Measurements from ENCODE around the gene OR10A2.
"Not testable (repeated sequence)": the region's sequence is repeated elsewhere in the genome, so short reads cannot be mapped to it uniquely, and the experiment has no call there.

Gene OR10A2

DNA sequence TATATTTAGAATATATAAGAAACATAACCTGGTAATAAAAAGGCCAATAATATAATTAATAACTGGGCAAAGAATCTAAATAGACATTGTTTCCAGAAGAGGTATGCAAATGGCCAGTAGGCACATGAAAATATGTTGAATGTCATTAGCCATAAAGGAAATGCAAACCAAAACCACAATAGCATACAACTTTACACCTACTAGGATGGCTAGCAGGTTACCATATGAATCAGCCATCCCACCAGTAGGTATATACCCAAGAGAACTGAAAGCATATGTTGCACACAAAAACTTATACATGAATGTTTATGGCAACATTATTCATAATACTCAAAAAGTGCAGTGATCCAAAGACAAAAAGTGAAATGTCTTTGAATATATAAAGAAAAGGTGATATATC lies 32.2 kb downstream of the OR10A2 start:
- Mint-ChIP-seq H3K36me3 (ENCODE audit: insufficient read depth) (no peaks in the 10 kb centered on the region), H3K27me3 (peaks cover 14 to 41% of the 10 kb centered on the region in 2 donors), H3K9me3 (no peaks in the 10 kb centered on the region), H3K4me3 (no peak overlapping the region), H3K27ac (no peak overlapping the region), H3K4me1 (ENCODE audit: low read depth in 2 of 2) (no peaks in the 10 kb centered on the region)
- no peak for DNase-seq
- no peak for ATAC-seq (replicated peaks)

DNA sequence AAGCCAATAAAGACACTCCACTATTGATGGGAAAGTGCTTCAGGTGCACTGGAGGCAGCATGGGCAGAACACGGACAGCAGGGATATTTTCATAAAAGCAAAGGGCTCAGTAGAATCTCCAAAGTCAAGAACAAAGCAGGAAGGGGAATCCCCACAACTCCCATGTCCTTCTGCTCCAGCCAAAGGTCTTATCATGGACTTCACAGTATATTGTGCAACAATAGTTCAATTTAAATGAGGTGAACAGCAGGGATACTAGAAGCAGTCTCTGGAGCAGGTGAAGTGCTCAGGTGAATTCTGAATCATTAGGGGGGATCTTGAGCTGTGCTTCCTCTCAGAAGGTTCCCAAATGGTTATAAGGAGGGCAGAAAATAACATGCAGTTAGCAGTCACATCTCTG lies 36.1 kb downstream of the OR10A2 start:
- DNase-seq (no peak), ATAC-seq (replicated peaks) (no peak)
- Mint-ChIP-seq H3K4me3 (no peak overlapping the region), H3K27ac (no peak overlapping the region), H3K36me3 (ENCODE audit: insufficient read depth) (no peaks in the 10 kb centered on the region), H3K27me3 (peaks cover 19 to 22% of the 10 kb centered on the region in 2 donors), H3K9me3 (no peaks in the 10 kb centered on the region), H3K4me1 (ENCODE audit: low read depth in 2 of 2) (no peaks in the 10 kb centered on the region)

DNA sequence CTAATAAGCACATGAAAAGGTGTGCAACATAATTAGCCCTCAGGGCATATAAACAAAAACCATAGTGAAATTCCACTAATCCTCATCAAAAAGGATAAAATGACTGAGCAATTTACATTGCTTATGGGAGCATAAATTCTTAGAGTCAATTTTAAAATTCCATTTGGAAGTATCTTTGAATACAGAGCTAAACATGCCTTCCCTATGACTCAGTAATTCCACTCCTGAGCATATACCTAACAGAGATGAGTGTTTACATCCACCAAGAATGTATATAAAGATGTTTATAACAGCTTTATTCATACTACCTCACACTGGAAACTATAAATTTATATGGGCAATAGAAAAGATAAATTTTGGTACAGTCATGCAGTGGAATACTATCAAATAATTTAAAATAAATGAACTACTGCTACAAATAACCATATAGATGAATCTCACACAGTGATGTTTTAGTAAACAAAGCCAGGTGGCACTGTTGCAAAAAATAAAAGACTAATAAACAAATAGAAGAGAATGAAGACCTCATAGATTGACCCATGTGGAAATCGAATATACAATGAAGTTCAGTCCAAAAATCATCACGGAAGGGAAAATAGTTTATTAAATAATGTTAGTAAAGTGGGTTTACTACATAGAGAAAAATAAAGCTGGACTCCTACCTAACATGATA lies 37.6 kb downstream of the OR10A2 start:
- no peaks in the 10 kb centered on the region for H3K4me1 Mint-ChIP-seq (ENCODE audit: low read depth in 2 of 2)
- peaks cover 19 to 22% of the 10 kb centered on the region in 2 donors for H3K27me3 Mint-ChIP-seq
- no peaks in the 10 kb centered on the region for H3K36me3 Mint-ChIP-seq (ENCODE audit: insufficient read depth)
- H3K4me3 Mint-ChIP-seq: no peak overlapping the region
- H3K27ac Mint-ChIP-seq: no peak overlapping the region
- ATAC-seq (replicated peaks) (no peak), DNase-seq (no peak)
- no peaks in the 10 kb centered on the region for H3K9me3 Mint-ChIP-seq

DNA sequence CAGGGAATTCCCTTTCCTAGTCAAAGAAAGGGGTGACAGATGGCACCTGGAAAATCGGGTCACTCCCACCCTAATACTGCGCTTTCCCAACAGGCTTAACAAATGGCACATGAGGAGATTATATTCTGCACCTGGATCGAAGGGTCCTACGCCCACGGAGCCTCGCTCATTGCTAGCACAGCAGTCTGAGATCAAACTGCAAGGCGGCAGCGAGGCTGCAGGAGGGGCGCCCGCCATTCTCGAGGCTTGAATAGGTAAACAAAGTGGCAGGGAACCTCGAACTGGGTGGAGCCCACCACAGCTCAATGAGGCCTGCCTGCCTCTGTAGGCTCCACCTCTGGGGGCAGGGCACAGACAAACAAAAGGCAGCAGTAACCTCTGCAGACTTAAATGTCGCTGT lies 41.9 kb downstream of the OR10A2 start:
- not testable (repeated sequence) for ATAC-seq (replicated peaks); H3K4me1 Mint-ChIP-seq (ENCODE audit: low read depth in 2 of 2); H3K27ac Mint-ChIP-seq; H3K4me3 Mint-ChIP-seq; H3K9me3 Mint-ChIP-seq; DNase-seq; H3K36me3 Mint-ChIP-seq (ENCODE audit: insufficient read depth)
- H3K27me3 Mint-ChIP-seq: peaks cover 0 to 10% of the 10 kb centered on the region in 2 donors

- DNase-seq (no peak), ATAC-seq (replicated peaks) (no peak)
- Mint-ChIP-seq H3K9me3 (no peaks in the 10 kb centered on the region), H3K27ac (no peak overlapping the region), H3K4me3 (no peak overlapping the region), H3K36me3 (ENCODE audit: insufficient read depth) (no peaks in the 10 kb centered on the region), H3K27me3 (no peaks in the 10 kb centered on the region), H3K4me1 (ENCODE audit: low read depth in 2 of 2) (no peaks in the 10 kb centered on the region)
Measured at GRCh38 chr11:6911378-6911777, 48.5 kb downstream of the OR10A2 start.

DNA sequence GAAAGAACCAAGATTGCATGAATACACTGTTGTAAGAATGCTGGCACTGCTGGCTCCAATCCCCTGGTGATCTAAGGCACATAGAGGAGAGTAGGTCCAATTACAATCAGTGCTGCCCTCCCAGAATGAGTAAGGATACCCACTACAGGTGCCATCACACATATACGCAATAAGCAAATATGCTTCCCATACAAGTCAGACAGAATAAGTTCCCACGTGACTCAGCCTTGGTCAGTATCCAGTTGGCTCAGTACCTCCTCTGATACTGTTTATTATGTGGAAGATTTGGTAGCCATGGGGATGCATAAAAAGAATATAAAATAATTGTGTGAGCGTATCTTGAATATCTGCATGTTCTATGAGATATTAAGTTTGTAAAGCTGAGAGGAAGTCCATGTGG lies 49.1 kb downstream of the OR10A2 start:
- Mint-ChIP-seq H3K4me1 (ENCODE audit: low read depth in 2 of 2) (no peaks in the 10 kb centered on the region), H3K9me3 (no peaks in the 10 kb centered on the region), H3K27me3 (no peaks in the 10 kb centered on the region), H3K4me3 (no peak overlapping the region), H3K27ac (no peak overlapping the region), H3K36me3 (ENCODE audit: insufficient read depth) (no peaks in the 10 kb centered on the region)
- ATAC-seq (replicated peaks): no peak
- DNase-seq: no peak

DNA sequence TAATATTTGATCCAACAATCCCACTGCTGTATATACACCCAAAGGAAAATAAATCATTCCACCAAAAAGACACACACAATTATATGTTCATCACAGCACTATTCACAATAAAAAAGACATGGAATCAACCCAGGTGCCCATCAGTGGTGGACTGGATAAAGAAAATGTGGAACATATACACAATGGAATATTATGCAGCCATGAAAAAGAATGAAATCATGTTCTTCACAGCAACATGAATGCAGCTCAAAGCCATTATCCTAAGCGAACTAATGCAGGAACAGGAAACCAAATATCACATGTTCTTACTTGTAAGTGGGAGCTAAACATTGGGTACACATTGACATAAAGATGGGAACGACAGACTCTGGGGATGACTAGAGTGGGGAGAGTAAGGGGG lies 56.8 kb downstream of the OR10A2 start:
- no peak for DNase-seq
- Mint-ChIP-seq H3K4me3 (no peak overlapping the region), H3K36me3 (ENCODE audit: insufficient read depth) (no peaks in the 10 kb centered on the region), H3K27me3 (peaks cover 26 to 39% of the 10 kb centered on the region in 2 donors), H3K9me3 (no peaks in the 10 kb centered on the region), H3K4me1 (ENCODE audit: low read depth in 2 of 2) (no peaks in the 10 kb centered on the region), H3K27ac (no peak overlapping the region)
- ATAC-seq (replicated peaks): no peak

DNA sequence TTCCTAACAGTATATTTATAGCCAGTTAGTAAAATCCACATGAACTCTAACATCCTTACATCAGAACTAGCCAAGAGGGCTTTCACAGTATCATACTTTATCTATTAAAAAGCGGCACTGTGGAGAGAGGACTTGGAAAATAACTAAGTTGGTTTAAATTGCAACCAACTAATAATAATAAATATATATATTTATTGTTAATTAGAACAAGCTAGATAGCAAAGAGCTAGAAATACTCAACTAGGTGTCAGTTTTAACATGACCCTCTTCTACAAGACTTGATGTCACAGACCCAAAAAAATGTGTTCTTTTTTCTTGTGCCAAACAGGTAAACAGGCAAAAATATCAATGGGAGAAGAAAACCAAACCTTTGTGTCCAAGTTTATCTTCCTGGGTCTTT lies 57.8 kb downstream of the OR10A2 start, which contains the start of gene OR2D3:
Gene OR2D3, plus strand, starts transcription at position 301 of the 400 bp plus-strand sequence. Its CDS starts 0 bp downstream, at position 301.
- no peak for ATAC-seq (replicated peaks)
- Mint-ChIP-seq H3K4me1 (ENCODE audit: low read depth in 2 of 2) (peaks cover 0 to 1% of the 10 kb centered on the region in 2 donors), H3K27ac (no peak within 1 kb of the TSS), H3K27me3 (peaks cover 29 to 47% of the 10 kb centered on the region in 2 donors), H3K4me3 (no peak within 1 kb of the TSS), H3K36me3 (ENCODE audit: insufficient read depth) (no peaks in the 10 kb centered on the region), H3K9me3 (no peaks in the 10 kb centered on the region)
- no peak for DNase-seq

Data from effector memory CD8-positive, alpha-beta T cell (primary cell).